Measurements from ENCODE around the gene MYH2. TPM values are rescaled to one million over a fixed set of nuclear protein-coding genes. Genes with fewer than 3 reads are reported as not detected.

Gene MYH2
- total RNA-seq, 4 donors from 2014 or later: not detected

- no peaks in the 10 kb centered on the region for H3K36me3 ChIP-seq
- H3K9me3 ChIP-seq: no peaks in the 10 kb centered on the region
- H3K27ac ChIP-seq: no peak overlapping the region
- H3K4me3 ChIP-seq: no peak overlapping the region
- TF ChIP-seq POLR2A (IDR thresholded peaks at IDR 0.05) (no peak), CTCF (IDR thresholded peaks at IDR 0.05) (no peak)
- DNase-seq: no peak
- 80 to 81% methylated on average over 6 of the region's 6 CpGs for WGBS, 2 donors
- H3K4me1 ChIP-seq: no peaks in the 10 kb centered on the region
- H3K27me3 ChIP-seq: no peaks in the 10 kb centered on the region
- intact Hi-C loops (cut with DNase I): no loop called here
Observed at GRCh38 chr17:10527419-10527818, 22.0 kb downstream of the MYH2 start.

DNA sequence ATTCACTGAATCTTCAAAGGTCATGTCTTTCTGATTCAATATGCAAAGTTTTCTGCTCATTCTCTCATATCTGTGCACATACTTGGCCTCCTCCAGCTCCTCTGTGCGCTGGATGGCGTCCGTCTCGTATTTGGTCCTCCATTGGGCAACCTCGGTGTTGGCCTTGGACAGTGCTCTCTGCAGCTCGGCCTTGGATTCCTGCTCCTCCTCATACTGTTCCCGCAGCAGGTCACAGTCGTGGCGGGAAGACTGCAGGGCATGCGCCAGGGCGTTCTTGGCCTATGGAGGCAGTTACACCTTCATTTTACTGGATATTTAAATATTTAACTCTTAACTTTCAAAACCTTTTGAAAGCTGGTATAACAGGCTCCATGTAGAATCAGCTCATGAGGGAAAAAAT lies 22.9 kb downstream of the MYH2 start:
- no peaks in the 10 kb centered on the region for H3K27me3 ChIP-seq
- no peaks in the 10 kb centered on the region for H3K9me3 ChIP-seq
- no peaks in the 10 kb centered on the region for H3K36me3 ChIP-seq
- H3K27ac ChIP-seq: no peak overlapping the region
- 80 to 85% methylated on average over 11 of the region's 11 CpGs for WGBS, 2 donors
- TF ChIP-seq CTCF (IDR thresholded peaks at IDR 0.05): no peak
- H3K4me3 ChIP-seq: no peak overlapping the region
- intact Hi-C loops (cut with DNase I): no loop called here
- no peaks in the 10 kb centered on the region for H3K4me1 ChIP-seq
- DNase-seq: no peak

DNA sequence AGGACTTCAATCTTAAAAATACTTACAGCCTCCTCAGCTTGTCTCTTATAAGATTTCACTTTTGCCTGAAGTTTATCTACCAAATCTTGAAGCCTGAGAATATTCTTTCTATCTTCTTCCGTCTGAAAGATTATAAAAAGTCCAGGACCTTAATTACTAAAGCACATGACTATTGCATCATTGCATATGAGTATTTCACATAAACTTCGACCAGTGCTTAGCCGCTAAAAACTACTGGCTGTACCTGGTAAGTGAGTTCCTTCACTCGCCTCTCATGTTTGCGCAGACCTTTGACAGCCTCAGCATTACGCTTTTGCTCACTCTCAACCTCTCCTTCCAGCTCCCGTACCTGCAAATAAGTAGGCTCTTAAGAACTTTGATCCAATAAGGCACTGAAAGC lies 26.4 kb downstream of the MYH2 start:
- Histone ChIP-seq H3K4me1 (no peaks in the 10 kb centered on the region), H3K27ac (no peak overlapping the region), H3K9me3 (no peaks in the 10 kb centered on the region), H3K4me3 (no peak overlapping the region), H3K36me3 (no peaks in the 10 kb centered on the region), H3K27me3 (no peaks in the 10 kb centered on the region)
- no peak for DNase-seq
- WGBS, 2 donors: 92% methylated on average over 7 of the region's 7 CpGs
- intact Hi-C loops (cut with DNase I): no loop called here
- TF ChIP-seq CTCF (IDR thresholded peaks at IDR 0.05): no peak
- no peak for TF ChIP-seq POLR2A (IDR thresholded peaks at IDR 0.05)

DNA sequence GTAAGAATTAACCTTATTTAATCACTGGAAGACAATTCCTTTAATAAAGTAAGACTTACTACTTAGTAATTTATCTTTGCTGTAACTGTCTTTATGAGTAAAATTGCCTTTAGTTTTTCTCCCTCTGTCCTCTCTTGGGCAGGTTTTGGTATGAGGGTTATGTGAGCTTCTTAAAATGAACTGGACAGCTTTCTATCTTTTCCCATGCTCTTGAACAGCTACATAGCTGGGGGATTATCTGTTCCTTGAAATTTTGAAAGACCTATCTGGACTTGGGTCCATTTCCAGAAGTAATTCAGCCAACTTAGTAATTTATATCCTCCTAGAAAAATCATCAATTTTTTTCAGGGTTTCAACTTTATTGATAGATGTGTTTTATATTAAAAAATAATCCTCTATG lies 27.5 kb downstream of the MYH2 start:
- no peaks in the 10 kb centered on the region for H3K36me3 ChIP-seq
- intact Hi-C loops (cut with DNase I): no loop called here
- TF ChIP-seq POLR2A (IDR thresholded peaks at IDR 0.05) (no peak), CTCF (IDR thresholded peaks at IDR 0.05) (no peak)

GRCh38 chr17:10518271-10519037 lies 31.0 kb downstream of the MYH2 start, which contains the start of gene MYH1:
Gene MYH1 (minus strand): TSS chr17:10518542. CDS start chr17:10516642, 1,900 bp downstream.
- WGBS, 2 donors: 71 to 77% methylated on average over 11 of the region's 11 CpGs
- Histone ChIP-seq H3K4me3 (no peak within 1 kb of the TSS), H3K36me3 (no peaks in the 10 kb centered on the region), H3K27ac (no peak within 1 kb of the TSS), H3K4me1 (no peaks in the 10 kb centered on the region), H3K27me3 (no peaks in the 10 kb centered on the region), H3K9me3 (no peaks in the 10 kb centered on the region)
- TF ChIP-seq POLR2A (IDR thresholded peaks at IDR 0.05): no peak
- TF ChIP-seq CTCF (IDR thresholded peaks at IDR 0.05): no peak
- no peak for DNase-seq
- intact Hi-C loops (cut with DNase I): no loop called here

More for the DNA sequence above, 27.5 kb downstream of the MYH2 start:
- H3K27me3 ChIP-seq: no peaks in the 10 kb centered on the region
- no peak for DNase-seq
- no peak overlapping the region for H3K4me3 ChIP-seq
- H3K4me1 ChIP-seq: no peaks in the 10 kb centered on the region
- no peak overlapping the region for H3K27ac ChIP-seq
- H3K9me3 ChIP-seq: no peaks in the 10 kb centered on the region

Data from esophagus squamous epithelium (tissue), 5 donors.